Suppressor macrophage (primary cell): ENCODE measurements around the gene DDA1.
"Not testable (repeated sequence)": the region's sequence is repeated elsewhere in the genome, so short reads cannot be mapped to it uniquely, and the experiment has no call there.

Experiments used
- DNase-seq, 4 experiments: peaks; one replicate each; pipeline ENCODE4 v3.0.0-alpha.2; 2020 to 2022

Gene DDA1

GRCh38 chr19:17289489-17289888 is 19.9 kb upstream of the DDA1 start:
- peak; percentile 79 to 90 (median 84) for DNase-seq

GRCh38 chr19:17292301-17293074 is 16.9 kb upstream of the DDA1 start:
- DNase-seq, result peak; percentile 81 to 87 (median 86)

GRCh38 chr19:17293605-17294004 is 15.8 kb upstream of the DDA1 start:
- no peak for DNase-seq

GRCh38 chr19:17294051-17294891 is 15.1 kb upstream of the DDA1 start:
- peak in 2 of 4 experiments; percentile 24 to 53 for DNase-seq

DNA sequence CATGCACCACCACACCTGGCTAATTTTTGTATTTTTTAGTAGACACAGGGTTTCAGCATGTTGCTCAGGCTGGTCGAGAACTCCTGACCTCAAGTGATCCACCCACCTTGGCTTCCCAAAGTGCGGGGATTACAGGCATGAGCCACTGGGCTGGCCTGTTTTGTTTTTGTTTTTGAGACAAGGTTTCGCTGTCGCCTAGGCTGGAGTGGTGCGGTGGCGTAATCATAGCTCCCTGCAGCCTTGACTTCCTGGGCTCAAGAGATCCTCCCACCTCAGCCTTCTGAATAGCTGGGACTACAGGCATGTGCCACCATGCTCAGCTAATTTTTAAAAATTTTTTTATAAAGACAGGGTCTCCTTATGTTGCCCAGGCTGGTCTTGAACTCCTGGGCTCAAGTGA is 13.8 kb upstream of the DDA1 start:
- not testable (repeated sequence) for DNase-seq

GRCh38 chr19:17296273-17296672 is 13.1 kb upstream of the DDA1 start:
- peak in 2 of 4 experiments; percentile 13 to 17 for DNase-seq

- peak in 1 of 4 experiments; percentile 28 for DNase-seq
Observed at GRCh38 chr19:17296976-17297375, 12.4 kb upstream of the DDA1 start.

GRCh38 chr19:17300992-17301619 is 8.3 kb upstream of the DDA1 start:
- no peak for DNase-seq

DNA sequence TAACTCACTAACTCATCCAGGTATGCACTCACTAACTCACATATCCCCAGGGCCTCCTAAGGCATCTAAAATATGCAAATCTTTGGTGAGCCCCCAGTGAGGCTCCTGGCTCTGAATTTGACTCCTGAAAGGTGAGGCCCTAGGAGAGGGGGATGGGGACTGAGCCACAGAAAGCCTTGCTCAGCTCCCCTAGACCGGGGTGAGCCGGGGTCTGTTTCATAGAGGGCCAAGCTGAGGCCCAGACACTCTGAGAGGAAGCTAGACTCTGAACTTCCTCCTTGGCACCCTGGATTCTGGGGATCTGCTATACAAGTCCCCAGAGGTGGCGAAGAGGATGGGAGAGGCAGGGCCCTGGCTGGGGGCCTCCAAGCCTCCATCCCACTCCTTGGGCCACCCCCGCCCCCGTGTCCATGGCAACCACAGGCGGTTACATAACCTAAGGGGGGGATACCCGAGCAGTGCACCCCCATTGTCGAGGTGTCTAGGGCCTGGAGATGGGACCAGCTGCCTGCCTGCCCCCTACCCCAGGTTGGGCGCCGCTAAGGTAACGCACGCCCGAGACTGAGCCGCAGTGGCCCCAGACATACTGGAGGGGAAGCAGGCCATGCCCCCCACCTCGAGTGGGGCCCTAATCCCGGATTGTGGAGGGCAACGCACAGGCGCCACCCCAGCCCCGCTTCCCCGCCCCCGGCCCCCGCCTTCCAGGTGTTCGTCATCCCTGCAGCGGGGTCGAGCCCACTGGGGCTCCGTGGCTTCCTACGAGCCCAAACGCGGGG is 6.8 kb upstream of the DDA1 start:
- DNase-seq, result peak; percentile 60 to 79 (median 74)

DNA sequence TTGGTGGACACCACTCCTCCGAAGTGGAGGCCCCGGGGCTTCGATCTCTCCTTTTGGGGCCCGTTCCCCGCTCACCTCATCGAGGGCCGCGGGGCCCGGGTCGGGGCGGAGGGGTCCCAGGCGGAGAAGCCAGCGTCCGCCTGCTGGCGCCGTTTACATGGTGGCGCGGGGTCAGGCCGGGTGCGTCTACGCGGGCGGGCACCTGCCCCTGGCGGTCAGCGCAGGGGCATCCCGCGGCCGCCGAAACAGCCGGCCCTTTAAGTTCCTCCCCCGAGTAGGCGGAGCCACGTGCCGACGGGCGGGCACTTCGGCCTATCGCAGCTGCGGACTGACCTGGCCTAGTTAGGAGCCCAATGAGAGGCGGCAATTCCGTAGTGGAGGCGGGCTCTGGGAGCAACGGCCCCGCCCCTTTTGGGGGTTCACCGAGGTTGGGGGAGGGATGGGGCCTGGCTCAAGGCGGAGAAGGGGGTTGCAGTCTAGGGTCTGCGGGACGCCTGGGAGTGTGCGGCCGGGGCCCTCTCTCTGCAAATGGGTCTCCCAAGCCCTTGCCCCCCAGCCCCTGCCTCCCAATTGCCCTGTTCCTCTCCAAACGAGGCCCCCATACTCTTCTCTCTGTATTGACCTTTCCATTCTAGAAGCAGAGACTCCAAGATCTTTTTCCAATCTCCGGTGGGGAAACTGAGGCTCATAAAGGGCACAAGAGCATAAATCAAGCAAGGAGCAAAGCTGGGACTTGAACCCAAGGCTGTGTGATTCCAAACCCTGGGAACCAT is 6.0 kb upstream of the DDA1 start, which contains the start of gene ABHD8:
ABHD8 (minus strand) TSS at position 259 of the 773 bp plus-strand sequence. CDS start 1,809 bp downstream, outside the sequence.
- DNase-seq, result peak; percentile 97 to 99 (median 98)

DNA sequence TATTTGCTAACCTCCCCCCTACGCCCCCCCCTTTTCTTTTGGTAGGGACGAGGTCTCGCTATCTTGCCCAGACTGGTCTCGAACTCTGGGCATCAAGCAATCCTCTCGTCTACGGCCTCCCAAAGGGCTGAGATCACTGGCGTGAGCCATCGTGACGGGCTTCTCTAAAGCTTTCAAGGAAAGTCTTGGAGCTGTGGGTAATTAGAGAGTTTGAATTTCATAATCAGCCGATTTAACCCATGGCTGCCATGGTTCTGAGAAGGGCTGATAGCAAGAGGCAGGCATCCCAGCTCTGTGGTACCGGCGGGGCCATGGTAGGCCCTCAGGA is 5.5 kb upstream of the DDA1 start:
- DNase-seq, result no peak

- no peak for DNase-seq
Observed at GRCh38 chr19:17304386-17305215, 4.8 kb upstream of the DDA1 start.

DNA sequence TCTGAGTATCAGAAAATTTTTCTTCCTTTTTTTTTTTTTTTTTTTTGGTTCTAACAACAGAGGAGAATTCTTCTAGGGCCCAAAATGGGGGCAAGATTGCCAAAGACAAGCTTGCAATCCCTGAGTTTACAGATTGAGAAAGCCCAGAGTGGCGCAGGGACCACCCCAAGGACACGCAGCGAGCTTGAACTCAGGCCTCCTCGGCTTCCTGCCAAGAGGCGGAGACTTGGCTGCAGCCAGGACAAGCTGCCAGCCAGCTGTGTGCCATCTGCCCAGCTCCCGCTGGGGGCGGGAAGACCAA is 4.2 kb upstream of the DDA1 start:
- DNase-seq, result no peak

DNA sequence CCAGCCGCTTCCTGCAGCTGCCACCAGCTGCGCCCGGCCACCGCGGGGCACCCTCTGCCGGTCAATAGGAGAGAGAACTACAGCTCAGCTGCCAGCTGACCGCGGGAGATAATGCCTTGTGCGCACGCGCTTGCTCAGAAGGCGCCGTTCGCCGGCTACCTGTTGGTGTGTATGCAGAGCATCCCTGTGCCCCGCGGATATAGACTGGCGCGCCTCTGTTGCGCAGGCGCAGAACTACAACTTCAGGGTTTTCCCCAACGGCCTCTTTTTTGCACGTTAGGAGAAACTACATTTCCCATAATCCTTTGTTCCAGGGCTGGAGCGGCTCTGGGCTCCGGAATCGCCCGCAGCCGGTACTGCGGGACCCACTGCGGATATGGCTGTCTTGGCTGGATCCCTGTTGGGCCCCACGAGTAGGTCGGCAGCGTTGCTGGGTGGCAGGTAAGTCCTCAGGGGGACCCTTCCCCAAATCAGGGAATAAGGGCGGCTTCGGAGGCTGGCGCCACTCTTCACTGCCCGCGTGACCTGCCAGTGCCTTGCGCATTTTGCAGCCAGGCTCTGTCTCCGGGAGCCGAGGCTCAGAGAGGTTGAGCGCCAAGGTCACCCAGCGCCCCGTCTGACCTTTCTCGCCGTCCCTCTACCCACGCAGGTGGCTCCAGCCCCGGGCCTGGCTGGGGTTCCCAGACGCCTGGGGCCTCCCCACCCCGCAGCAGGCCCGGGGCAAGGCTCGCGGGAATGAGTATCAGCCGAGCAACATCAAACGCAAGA is 3.7 kb upstream of the DDA1 start, which contains the start of gene MRPL34:
MRPL34 (plus strand) TSS at position 356 of the 768 bp plus-strand sequence; CDS start at position 377, 21 bp downstream.
- DNase-seq, result peak; percentile 99

DNA sequence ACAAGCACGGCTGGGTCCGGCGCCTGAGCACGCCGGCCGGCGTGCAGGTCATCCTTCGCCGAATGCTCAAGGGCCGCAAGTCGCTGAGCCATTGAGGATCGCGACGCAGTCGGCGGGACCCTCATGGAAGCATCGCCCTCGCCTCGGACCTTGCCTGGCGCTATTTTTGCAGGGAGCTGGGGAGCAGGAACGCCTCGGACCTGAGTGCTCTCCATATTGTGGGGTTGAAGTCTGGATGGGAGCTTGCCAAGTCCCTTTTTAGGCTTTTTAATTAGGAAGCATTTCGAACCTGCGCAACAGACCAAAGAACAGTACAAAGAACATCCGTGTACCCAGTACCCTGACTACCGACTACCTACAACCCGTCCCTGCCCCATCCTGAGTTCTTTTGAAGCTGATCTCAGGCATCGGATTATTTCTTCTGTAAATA is 3.1 kb upstream of the DDA1 start:
- DNase-seq, result no peak

GRCh38 chr19:17307876-17308377 is 1.4 kb upstream of the DDA1 start:
- DNase-seq, result no peak

DNA sequence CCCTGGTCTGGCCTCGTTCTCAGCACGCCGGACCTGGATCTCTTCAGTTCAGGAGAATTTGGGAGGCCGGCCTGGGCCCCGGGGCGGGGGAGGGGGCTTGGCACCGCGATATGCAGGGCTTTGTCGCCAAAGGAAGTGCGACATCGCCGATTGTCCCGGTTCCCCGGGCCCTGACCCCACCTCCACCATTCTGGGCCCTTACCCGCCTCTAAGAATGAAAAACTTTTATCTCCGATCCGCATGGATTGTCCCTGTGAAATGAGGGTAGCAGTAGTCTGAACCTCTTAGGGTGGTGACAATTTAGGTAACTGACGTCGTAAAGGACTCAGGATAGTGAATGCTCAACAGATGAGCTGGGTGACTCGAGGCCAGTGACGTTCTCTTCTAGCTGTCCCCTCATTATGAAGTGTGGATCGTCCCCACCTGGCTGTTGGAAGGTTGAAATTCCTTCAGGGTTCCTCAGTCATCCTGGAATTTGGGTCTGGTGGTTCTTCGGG is 650 bp downstream of the DDA1 start:
- peak in 1 of 4 experiments; percentile 35 for DNase-seq

DNA sequence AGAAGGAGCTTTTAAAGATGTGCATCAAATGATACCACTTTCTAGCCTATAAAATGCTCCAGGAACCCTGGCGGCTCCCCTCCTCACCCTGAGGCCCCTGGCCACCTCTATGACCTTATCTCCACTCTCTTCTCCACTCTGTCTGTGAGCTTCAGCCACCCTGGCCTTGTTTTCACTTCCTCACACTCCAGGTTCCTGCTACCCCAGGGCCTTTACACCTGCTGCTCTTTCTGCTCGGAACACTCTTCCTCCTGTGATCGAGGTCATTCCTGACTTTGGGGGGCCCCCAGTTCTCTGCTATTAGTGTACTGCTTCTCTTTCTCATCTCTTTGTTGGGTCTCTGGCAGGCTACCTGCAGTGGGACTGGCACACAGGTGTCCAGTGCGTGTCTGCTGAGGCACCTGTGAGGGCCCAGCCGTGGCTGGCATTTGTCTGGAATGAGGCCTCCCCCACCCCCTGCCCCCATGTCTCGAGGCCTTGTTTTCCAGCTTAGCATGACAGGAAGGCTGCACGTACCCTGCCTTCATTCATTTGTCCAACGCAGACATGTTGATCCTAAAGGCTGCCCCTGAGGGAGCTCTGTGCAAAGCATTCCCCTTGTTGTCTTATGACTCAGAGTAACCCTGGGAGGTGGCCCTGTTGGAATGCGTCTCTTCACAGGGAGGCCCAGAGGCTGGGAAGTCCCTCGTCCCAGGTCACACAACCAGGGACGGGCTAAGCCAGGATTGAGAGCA is 2.3 kb downstream of the DDA1 start:
- no peak for DNase-seq
